ENCODE results near the gene SRRT. TPM values are rescaled to one million over a fixed set of nuclear protein-coding genes. Genes with fewer than 3 reads are reported as not detected.

SRRT gene
- total and polyA plus RNA-seq, 2 donors from 2014 or later: 58.2 to 127 TPM

DNA sequence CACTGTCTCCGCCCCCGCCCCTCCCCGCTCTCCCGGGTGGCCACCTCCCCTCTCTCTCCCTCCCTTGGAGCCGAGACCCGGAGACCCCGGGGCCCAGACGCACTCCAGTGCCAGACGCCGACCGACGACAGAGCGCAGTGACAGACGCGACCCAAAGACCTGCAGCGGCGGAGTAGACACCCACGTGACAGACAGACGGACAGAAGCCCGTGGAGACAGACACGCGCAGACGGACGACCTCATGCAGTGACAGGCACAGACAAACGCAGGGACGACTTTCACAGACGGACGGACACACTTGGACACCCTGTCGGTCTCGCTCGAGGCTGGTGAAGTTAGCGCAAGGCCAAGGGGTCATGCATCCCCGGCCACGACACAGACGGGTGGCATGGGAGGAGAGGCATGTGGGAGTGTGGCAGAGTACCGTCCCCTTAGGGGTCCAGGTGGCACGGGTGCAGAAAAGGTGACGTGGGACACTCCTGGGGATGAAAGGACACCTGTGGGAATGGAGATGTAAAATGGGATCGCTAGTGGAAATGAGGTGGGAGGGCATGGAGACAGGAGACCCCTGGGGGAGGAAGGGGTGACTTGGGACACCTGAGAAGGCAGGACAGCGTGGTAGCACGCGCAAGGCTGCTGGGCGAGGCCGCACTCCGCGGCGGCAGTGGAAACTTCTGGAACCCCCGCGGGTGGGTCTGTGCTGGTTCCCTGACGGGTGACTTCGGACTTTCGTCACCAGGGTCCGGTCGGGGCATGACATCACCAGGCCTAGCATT, 21.2 kb downstream of the SRRT start:
- H3K9me3 ChIP-seq (ENCODE audit: control insufficient read depth in 2 of 3, insufficient read depth in 1 of 3, low read length in 3 of 3): no peaks in the 10 kb centered on the region
- H3K27ac ChIP-seq (ENCODE audit: low read depth in 2 of 2, low read length in 2 of 2): peak overlapping the region in 1 of 2 donors; percentile 11
- H3K9ac ChIP-seq (ENCODE audit: low read length in 3 of 3): peak overlapping the region in 1 of 3 donors; percentile 40
- H3K27me3 ChIP-seq (ENCODE audit: control insufficient read depth, insufficient read depth, low read length): peaks cover 5% of the 10 kb centered on the region
- no peak for FAIRE-seq
- H3K36me3 ChIP-seq (ENCODE audit: control insufficient read depth in 2 of 3, insufficient read depth in 3 of 3, low read length in 3 of 3): no peaks in the 10 kb centered on the region
- peak overlapping the region in 2 of 3 donors; percentile 37 to 47 for H3K4me3 ChIP-seq (ENCODE audit: low read length in 3 of 3)
- TF ChIP-seq, protein P1, sequence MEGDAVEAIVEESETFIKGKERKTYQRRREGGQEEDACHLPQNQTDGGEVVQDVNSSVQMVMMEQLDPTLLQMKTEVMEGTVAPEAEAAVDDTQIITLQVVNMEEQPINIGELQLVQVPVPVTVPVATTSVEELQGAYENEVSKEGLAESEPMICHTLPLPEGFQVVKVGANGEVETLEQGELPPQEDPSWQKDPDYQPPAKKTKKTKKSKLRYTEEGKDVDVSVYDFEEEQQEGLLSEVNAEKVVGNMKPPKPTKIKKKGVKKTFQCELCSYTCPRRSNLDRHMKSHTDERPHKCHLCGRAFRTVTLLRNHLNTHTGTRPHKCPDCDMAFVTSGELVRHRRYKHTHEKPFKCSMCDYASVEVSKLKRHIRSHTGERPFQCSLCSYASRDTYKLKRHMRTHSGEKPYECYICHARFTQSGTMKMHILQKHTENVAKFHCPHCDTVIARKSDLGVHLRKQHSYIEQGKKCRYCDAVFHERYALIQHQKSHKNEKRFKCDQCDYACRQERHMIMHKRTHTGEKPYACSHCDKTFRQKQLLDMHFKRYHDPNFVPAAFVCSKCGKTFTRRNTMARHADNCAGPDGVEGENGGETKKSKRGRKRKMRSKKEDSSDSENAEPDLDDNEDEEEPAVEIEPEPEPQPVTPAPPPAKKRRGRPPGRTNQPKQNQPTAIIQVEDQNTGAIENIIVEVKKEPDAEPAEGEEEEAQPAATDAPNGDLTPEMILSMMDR (IDR thresholded peaks at IDR 0.05; ENCODE audit: borderline replicate concordance, extremely low read depth, insufficient read depth): no peak
- intact Hi-C loops (cut with DNase I): loop anchor here (5.0 kb wide), 1 partner anchor 156 kb away; no protein-coding TSS in a partner anchor
- DNase-seq: peak; percentile 66 to 88 (median 75)
- H3K4me1 ChIP-seq (ENCODE audit: control insufficient read depth in 2 of 3, insufficient read depth in 2 of 3, low read depth in 1 of 3, low read length in 3 of 3): peaks cover 0 to 6% (median 0%) of the 10 kb centered on the region in 3 donors

DNA sequence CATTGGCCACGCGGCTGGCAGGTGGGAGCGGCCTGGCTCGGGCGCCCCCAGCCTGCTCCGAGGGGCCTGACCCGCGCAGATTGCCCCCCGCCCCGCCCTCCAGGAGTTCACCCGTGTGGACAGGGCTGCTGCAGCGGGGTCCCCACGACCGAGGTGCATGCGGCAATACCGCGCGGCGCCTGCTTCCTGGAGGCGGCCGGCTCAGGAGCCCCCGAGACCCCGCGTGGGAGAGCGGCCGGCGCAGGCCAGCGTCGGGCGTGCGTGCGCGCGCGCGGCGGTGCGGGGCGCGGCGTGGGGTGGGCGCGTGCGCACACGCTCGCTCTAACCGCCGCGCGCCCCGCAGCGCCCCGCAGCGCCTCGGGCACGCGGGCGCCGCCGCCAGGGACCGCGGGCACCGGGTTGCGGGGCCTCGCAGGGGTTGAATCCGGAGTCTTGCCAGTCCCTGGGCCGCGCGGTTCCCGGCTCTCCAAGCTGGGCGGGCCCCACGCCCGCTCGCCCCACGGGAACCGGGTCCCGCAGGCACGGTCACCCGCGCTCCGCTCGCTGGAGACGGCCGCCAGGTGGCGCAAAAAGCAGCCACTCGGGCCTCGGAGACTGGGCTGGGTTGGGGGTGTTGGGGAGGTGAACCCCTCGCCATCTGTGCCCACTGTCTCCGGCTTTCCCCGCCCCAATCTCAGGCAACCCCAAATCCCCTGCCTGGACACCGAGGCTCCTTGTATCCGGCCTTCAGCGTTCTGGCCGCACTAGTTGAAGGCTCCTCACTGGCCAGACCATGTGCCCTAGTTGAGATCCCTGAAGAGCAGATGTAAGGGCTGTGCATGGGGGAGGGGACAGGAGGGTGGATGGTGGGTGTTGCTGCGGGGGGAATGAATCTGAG, 22.1 kb downstream of the SRRT start:
- no peak overlapping the region for H3K27ac ChIP-seq (ENCODE audit: low read depth in 2 of 2, low read length in 2 of 2)
- H3K9me3 ChIP-seq (ENCODE audit: control insufficient read depth in 2 of 3, insufficient read depth in 1 of 3, low read length in 3 of 3): no peaks in the 10 kb centered on the region
- peaks cover 0 to 6% (median 0%) of the 10 kb centered on the region in 3 donors for H3K4me1 ChIP-seq (ENCODE audit: control insufficient read depth in 2 of 3, insufficient read depth in 2 of 3, low read depth in 1 of 3, low read length in 3 of 3)
- H3K4me3 ChIP-seq (ENCODE audit: low read length in 3 of 3): peak overlapping the region in 1 of 3 donors; percentile 47
- FAIRE-seq: no peak
- TF ChIP-seq, protein P1 (IDR thresholded peaks at IDR 0.05; ENCODE audit: borderline replicate concordance, extremely low read depth, insufficient read depth): peak; percentile 66
- intact Hi-C loops (cut with DNase I): loop anchor here (5.0 kb wide), 1 partner anchor 155 kb away; no protein-coding TSS in a partner anchor
- H3K27me3 ChIP-seq (ENCODE audit: control insufficient read depth, insufficient read depth, low read length): peaks cover 5% of the 10 kb centered on the region
- H3K36me3 ChIP-seq (ENCODE audit: control insufficient read depth in 2 of 3, insufficient read depth in 3 of 3, low read length in 3 of 3): no peaks in the 10 kb centered on the region
- DNase-seq: peak; percentile 43 to 87 (median 69)
- H3K9ac ChIP-seq (ENCODE audit: low read length in 3 of 3): no peak overlapping the region

DNA sequence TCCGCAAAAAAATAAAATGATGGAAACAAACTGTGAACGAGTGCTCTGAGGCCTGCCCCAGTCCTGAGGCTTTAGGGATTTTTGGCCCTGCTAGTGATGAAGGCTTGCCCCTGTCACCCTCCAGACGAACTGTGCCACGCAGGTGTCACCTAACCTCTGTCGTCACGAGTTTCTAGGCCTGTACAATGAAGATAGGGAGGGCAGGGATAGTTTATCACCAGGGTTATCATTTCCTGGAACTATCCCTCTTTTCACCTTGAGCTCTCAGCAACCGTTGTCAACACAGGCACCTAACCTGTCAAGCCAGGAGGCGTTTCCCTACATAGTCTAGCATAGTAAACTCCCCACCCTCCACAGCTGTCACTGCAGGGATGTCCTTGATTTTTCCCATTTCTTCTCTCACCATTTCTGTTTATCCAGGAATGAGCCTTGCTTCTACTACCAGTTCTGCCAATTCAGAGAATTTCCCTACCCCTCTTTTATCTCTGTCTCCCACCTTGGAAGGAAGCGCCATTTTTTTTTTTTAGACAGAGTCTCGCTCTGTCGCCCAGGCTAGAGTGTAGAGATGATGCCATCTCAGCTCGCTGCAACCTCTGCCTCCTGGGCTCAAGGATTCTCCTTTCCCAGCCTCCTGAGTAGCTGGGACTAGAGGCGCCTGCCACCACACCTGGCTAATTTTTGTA, 23.0 kb downstream of the SRRT start:
- no peak overlapping the region for H3K27ac ChIP-seq (ENCODE audit: low read depth in 2 of 2, low read length in 2 of 2)
- H3K4me3 ChIP-seq (ENCODE audit: low read length in 3 of 3): no peak overlapping the region
- intact Hi-C loops (cut with DNase I): loop anchor here (5.0 kb wide), 1 partner anchor 154 kb away; no protein-coding TSS in a partner anchor
- peaks cover 0 to 6% (median 0%) of the 10 kb centered on the region in 3 donors for H3K4me1 ChIP-seq (ENCODE audit: control insufficient read depth in 2 of 3, insufficient read depth in 2 of 3, low read depth in 1 of 3, low read length in 3 of 3)
- H3K9ac ChIP-seq (ENCODE audit: low read length in 3 of 3): no peak overlapping the region
- H3K27me3 ChIP-seq (ENCODE audit: control insufficient read depth, insufficient read depth, low read length): peaks cover 5% of the 10 kb centered on the region
- H3K36me3 ChIP-seq (ENCODE audit: control insufficient read depth in 2 of 3, insufficient read depth in 3 of 3, low read length in 3 of 3): no peaks in the 10 kb centered on the region
- TF ChIP-seq, protein P1 (IDR thresholded peaks at IDR 0.05; ENCODE audit: borderline replicate concordance, extremely low read depth, insufficient read depth): no peak
- H3K9me3 ChIP-seq (ENCODE audit: control insufficient read depth in 2 of 3, insufficient read depth in 1 of 3, low read length in 3 of 3): no peaks in the 10 kb centered on the region
- FAIRE-seq: no peak
- no peak for DNase-seq
